IMR-90 (cell line): Measurements from ENCODE around the gene TFE3. TPM values are rescaled to one million over a fixed set of nuclear protein-coding genes. Genes with fewer than 3 reads are reported as not detected.

ENCODE experiments used
- ATAC-seq: fragments of 200-7000 bp; cut with Tn5 transposase; 2 replicates; pipeline ENCODE4 v1.9.1; 2020; ENCODE audit warnings: low read depth, mild to moderate bottlenecking, moderate library complexity
- BruUV-seq: library from RNA; stranded (reverse); fragments of 400-500 nt; replicated peaks from 2 replicates; lab custom pipeline; 2021; lab: Mats Ljungman, UMichigan
- CTCF ChIA-PET: fragments of 300-600 bp; formaldehyde crosslinking; extraction: SDS; loops from one replicate; lab custom pipeline; 2021; ENCODE audit warnings: antibody characterized with exemption; lab: Yijun Ruan, JAX
- POLR2A ChIA-PET: fragments of 300-600 bp; sonication (Branson Sonifier 250); formaldehyde crosslinking; loops from one replicate; lab custom pipeline; 2022; ENCODE audit warnings: antibody characterized with exemption; ENCODE audit not compliant: unreplicated experiment; lab: Charles Lee
- DNase-seq: peaks from one replicate; pipeline ENCODE4 v3.0.0; 2013
- H2AFZ ChIP-seq: replicated peaks from 2 replicates; pipeline ENCODE3; 2013; ENCODE audit warnings: low read length, mild to moderate bottlenecking; ENCODE audit not compliant: poor library complexity
- H2AK5ac ChIP-seq: 2 replicates; pipeline ENCODE4 v1.6.1; 2013; ENCODE audit warnings: low read depth, low read length, inconsistent platforms
- H2AK9ac ChIP-seq: replicated peaks from 2 replicates; pipeline ENCODE3; 2013; ENCODE audit warnings: mild to moderate bottlenecking, low read depth, low read length, moderate library complexity; ENCODE audit not compliant: poor library complexity
- H2BK120ac ChIP-seq: 2 replicates; pipeline ENCODE4 v1.6.1; 2013; ENCODE audit warnings: low read depth, low read length, inconsistent platforms
- H2BK15ac ChIP-seq: 3 replicates; pipeline ENCODE4 v1.6.1; 2013; ENCODE audit warnings: low read depth, low read length, inconsistent platforms
- H2BK20ac ChIP-seq: 2 replicates; pipeline ENCODE4 v1.6.1; 2013; ENCODE audit warnings: low read depth, mild to moderate bottlenecking, inconsistent platforms, low read length, moderate library complexity
- H2BK5ac ChIP-seq: 2 replicates; pipeline ENCODE4 v1.6.1; 2013; ENCODE audit warnings: mild to moderate bottlenecking, low read depth, low read length, inconsistent platforms; ENCODE audit not compliant: poor library complexity, severe bottlenecking
- H3K14ac ChIP-seq: replicated peaks from 2 replicates; pipeline ENCODE4 v1.6.1; 2013; ENCODE audit warnings: low read depth, low read length, inconsistent platforms
- H3K18ac ChIP-seq: 2 replicates; pipeline ENCODE4 v1.6.1; 2013; ENCODE audit warnings: low read depth, low read length, control low read depth
- H3K23ac ChIP-seq: 2 replicates; pipeline ENCODE4 v1.6.1; 2013; ENCODE audit warnings: low read depth, low read length, inconsistent platforms
- H3K27ac ChIP-seq: 2 replicates; pipeline ENCODE4 v1.5.1; 2013; ENCODE audit warnings: mild to moderate bottlenecking, control low read depth, low read length; ENCODE audit not compliant: insufficient read depth
- H3K27me3 ChIP-seq: 2 replicates; pipeline ENCODE4 v1.6.1; 2013; ENCODE audit warnings: low read length; ENCODE audit not compliant: control insufficient read depth, insufficient read depth
- H3K36me3 ChIP-seq: 2 replicates; pipeline ENCODE4 v1.6.1; 2013; ENCODE audit warnings: low read length, mixed read lengths; ENCODE audit not compliant: control insufficient read depth, insufficient read depth
- H3K4ac ChIP-seq: 2 replicates; pipeline ENCODE4 v1.6.1; 2013; ENCODE audit warnings: low read depth, low read length, inconsistent platforms
- H3K4me1 ChIP-seq: 2 replicates; pipeline ENCODE4 v1.6.1; 2013; ENCODE audit warnings: low read length, mixed read lengths; ENCODE audit not compliant: control insufficient read depth, insufficient read depth
- H3K4me2 ChIP-seq: 2 replicates; pipeline ENCODE4 v1.6.1; 2013; ENCODE audit warnings: low read depth, mild to moderate bottlenecking, control low read depth, low read length, moderate library complexity
- H3K4me3 ChIP-seq: 2 replicates; pipeline ENCODE4 v1.5.1; 2013; ENCODE audit warnings: low read depth, mild to moderate bottlenecking, control low read depth, low read length, moderate library complexity; ENCODE audit not compliant: insufficient read depth
- H3K56ac ChIP-seq: 2 replicates; pipeline ENCODE4 v1.6.1; 2013; ENCODE audit warnings: low read length, inconsistent platforms; ENCODE audit not compliant: insufficient read depth; ENCODE audit errors: extremely low read depth
- H3K79me1 ChIP-seq, 2 experiments: 2 replicates each; pipeline ENCODE4 v1.6.1; 2013; ENCODE audit warnings: low read length in 2 of 2, inconsistent platforms in 1 of 2, low read depth in 1 of 2
- H3K9ac ChIP-seq: 2 replicates; pipeline ENCODE4 v1.6.1; 2013; ENCODE audit warnings: low read depth, low read length, control low read depth
- H3K9me1 ChIP-seq: 2 replicates; pipeline ENCODE4 v1.6.1; 2013; ENCODE audit warnings: low read length, inconsistent platforms; ENCODE audit not compliant: insufficient read depth
- H3K9me3 ChIP-seq: 2 replicates; pipeline ENCODE4 v1.6.1; 2013; ENCODE audit warnings: low read length; ENCODE audit not compliant: control insufficient read depth, insufficient read depth
- H4K20me1 ChIP-seq: 2 replicates; pipeline ENCODE4 v1.6.1; 2013; ENCODE audit warnings: low read length, inconsistent platforms; ENCODE audit not compliant: insufficient read depth
- H4K5ac ChIP-seq: 2 replicates; pipeline ENCODE4 v1.6.1; 2013; ENCODE audit warnings: mild to moderate bottlenecking, low read depth, low read length, control low read depth
- H4K8ac ChIP-seq, 2 experiments: 2 replicates each; pipeline ENCODE4 v1.6.1; 2013; ENCODE audit warnings: low read depth in 2 of 2, low read length in 2 of 2, control low read depth in 1 of 2, inconsistent platforms in 1 of 2
- H4K91ac ChIP-seq: 2 replicates; pipeline ENCODE4 v1.6.1; 2013; ENCODE audit warnings: low read depth, low read length, inconsistent platforms; ENCODE audit not compliant: insufficient read depth
- CEBPB ChIP-seq: IDR thresholded peaks from 2 replicates; pipeline ENCODE4 v1.6.1; 2012; ENCODE audit warnings: low read depth, low read length, improper control_type of control experiment
- SMC3 ChIP-seq: fragments of 150-350 bp; IDR thresholded peaks from 2 replicates; pipeline ENCODE4 v1.6.1; 2016; ENCODE audit warnings: low read depth, mild to moderate bottlenecking, antibody characterized with exemption, low read length, moderate library complexity
- WGBS, 2 experiments: methylation state at CpG; one replicate each; pipeline versions ENCODE4 v1.1.5 to v1.1.7; 2013; ENCODE audit warnings: missing lambda C conversion rate in 2 of 2; ENCODE audit not compliant: insufficient read length in 1 of 2; ENCODE audit errors: extremely low coverage in 2 of 2; 5-methylcytosine and 5-hydroxymethylcytosine counted together
- dilution Hi-C: fragments of 300-500 bp; cut with HindIII; formaldehyde crosslinking; loops from one replicate; pipeline ENCODE4 v1.14.3; 2018; ENCODE audit warnings: low sequenced_read_pairs; ENCODE audit not compliant: unreplicated experiment
- in situ Hi-C: fragments of 300-500 bp; cut with MboI; formaldehyde crosslinking; loops from 3 replicates; pipeline ENCODE4 v1.14.3; 2019; ENCODE audit warnings: low sequenced_read_pairs, inconsistent platforms, mixed read lengths
- intact Hi-C: fragments of 100-400 bp; cut with micrococcal nuclease; formaldehyde crosslinking; loops from 2 replicates; pipeline ENCODE4 v1.10.0; 2022
- polyA plus RNA-seq, 3 experiments: library from polyadenylated mRNA; depleted of rRNA; stranded (reverse); fragments of >200 nt; gene quantifications; 2 replicates each; pipeline ENCODE4 v1.2.3, GENCODE V29; 2012; ENCODE audit warnings: low replicate concordance in 1 of 3
- total RNA-seq: library from RNA; depleted of rRNA; stranded (reverse); fragments of >200 nt; gene quantifications from 2 replicates; pipeline ENCODE4 v1.2.3, GENCODE V29; 2012

TFE3 gene
- total and polyA plus RNA-seq, 2 of the 4 experiments (the other 2 are of a cell fraction): 24.4 to 40.5 TPM

GRCh38 chrX:49054073-49054762 is 11.1 kb upstream of the TFE3 start (continued):
- TF ChIP-seq CEBPB: no peak

GRCh38 chrX:49053223-49054072 is 10.3 kb upstream of the TFE3 start:
- intact Hi-C loops (no loop called here), dilution Hi-C loops (no loop called here), in situ Hi-C loops (loop anchor here (25.0 kb wide), 1 partner anchor 91 kb away; the partner anchor contains the start of genes KCND1 and OTUD5)
- Histone ChIP-seq H4K91ac (peak overlapping the region; percentile 61; the same call in 1 of the 2 replicates), H3K18ac (no peak overlapping the region; the same call in 1 of the 2 replicates), H3K27ac (peak overlapping the region; percentile 14; the same call in 1 of the 2 replicates), H3K4me1 (no peaks in the 10 kb centered on the region), H3K79me1 (peaks cover 5 to 7% of the 10 kb centered on the region in 2 experiments; a peak in 2 of 4 replicates), H2BK120ac (no peak overlapping the region), H3K4me2 (peak overlapping the region; percentile 89), H2AK9ac (peak overlapping the region; percentile 48), H3K56ac (no peak overlapping the region), H3K27me3 (no peaks in the 10 kb centered on the region), H3K9me1 (no peaks in the 10 kb centered on the region; the same call in 1 of the 2 replicates), H2BK20ac (no peak overlapping the region), H2AFZ (peak overlapping the region; percentile 85), H3K4ac (peak overlapping the region; percentile 72), H4K5ac (peak overlapping the region; percentile 60; the same call in 1 of the 2 replicates), H2BK15ac (no peak overlapping the region), H3K23ac (no peak overlapping the region), H4K20me1 (no peaks in the 10 kb centered on the region), H3K36me3 (no peaks in the 10 kb centered on the region), H3K9me3 (no peaks in the 10 kb centered on the region; the same call in 1 of the 2 replicates), H3K4me3 (peak overlapping the region; percentile 54), H3K9ac (peak overlapping the region; percentile 29), H4K8ac (peak overlapping the region; percentile 74 to 96), H3K14ac (peak overlapping the region; percentile 52; the same call in 1 of the 2 replicates), H2BK5ac (no peak overlapping the region), H2AK5ac (peak overlapping the region; percentile 0; the same call in 1 of the 2 replicates)
- no TSS peak for BruUV-seq
- peak; percentile 89 for ATAC-seq
- CTCF ChIA-PET: no interaction called here
- 38% methylated on average over 20 of the region's 79 CpGs; no CpG with 5 or more reads in 1 of the 2 experiments for WGBS, 2 experiments
- TF ChIP-seq SMC3: no peak
- peak; percentile 43 for DNase-seq
- POLR2A ChIA-PET: interaction anchor here (0.6 kb wide), 1 partner anchor 20 kb away, joined by 3 read pairs; the partner anchor contains the start of gene PRAF2
